ENCODE data around the gene FAM76B.

Gene FAM76B

DNA sequence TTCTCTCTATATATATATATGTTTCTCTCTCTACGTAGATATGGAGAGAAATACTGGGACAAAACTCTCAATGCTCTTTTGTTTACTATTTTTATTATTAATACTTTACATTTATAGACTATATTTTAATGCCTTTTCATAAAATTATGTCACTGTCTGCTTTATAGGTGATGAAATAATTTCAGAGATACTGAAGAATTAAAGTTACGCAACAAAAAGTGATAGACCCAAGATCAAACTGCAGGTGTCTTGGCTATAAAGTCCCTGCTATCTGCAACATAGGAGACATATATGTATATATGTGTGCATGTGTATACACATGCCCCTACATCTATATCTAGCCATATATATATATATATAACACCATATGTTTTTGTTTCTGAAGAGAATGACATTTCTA lies 60.8 kb downstream of the FAM76B start:
- H3K27ac ChIP-seq = no peak overlapping the region
- TF ChIP-seq CTCF (conservative IDR thresholded peaks at IDR 0.05) = no peak

- no peak for TF ChIP-seq CTCF (conservative IDR thresholded peaks at IDR 0.05)
- H3K27ac ChIP-seq = no peak overlapping the region
Observed at GRCh38 chr11:95728094-95728493, 61.5 kb downstream of the FAM76B start.

DNA sequence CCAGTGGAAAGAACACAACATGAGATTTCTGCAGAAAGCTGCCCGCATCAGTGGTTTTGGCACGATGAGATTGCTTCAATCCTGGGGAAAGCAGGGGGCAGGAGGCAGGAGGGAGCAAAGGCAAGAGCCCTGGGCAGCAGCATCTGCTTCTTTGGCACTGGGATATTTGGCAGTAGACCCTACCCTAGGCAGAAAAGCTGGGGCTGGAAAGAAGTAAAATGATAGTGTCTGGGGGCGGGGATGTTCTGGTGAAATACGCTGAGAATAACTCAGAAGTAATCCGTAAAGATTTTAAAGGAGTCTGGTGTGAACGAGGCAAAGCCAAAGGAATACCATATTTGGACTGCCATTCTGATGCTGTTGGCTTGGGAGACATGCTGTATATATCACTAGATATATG lies 62.0 kb downstream of the FAM76B start:
- no peak overlapping the region for H3K27ac ChIP-seq
- no peak for TF ChIP-seq CTCF (conservative IDR thresholded peaks at IDR 0.05)

DNA sequence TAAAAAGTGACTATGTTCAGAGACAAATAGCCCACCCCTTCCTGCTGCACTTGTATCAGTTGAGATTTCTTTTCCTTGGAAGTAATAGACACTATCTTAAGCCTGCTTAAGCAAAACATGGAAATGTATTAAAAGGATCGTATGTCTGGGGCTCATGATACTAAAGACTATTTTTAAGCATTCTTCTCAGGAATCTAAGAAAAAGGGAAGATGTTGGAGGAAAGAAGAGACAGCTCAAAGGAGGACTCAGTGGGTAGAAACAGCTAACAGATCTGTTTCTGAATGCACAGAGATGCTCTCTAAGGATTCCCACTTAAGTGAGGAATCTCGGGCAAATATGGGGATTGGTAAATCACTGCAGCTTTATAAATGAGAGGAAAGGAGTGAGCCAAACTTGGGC lies 62.5 kb downstream of the FAM76B start:
- TF ChIP-seq CTCF (conservative IDR thresholded peaks at IDR 0.05) = no peak
- no peak overlapping the region for H3K27ac ChIP-seq

GRCh38 chr11:95725196-95725595 lies 64.4 kb downstream of the FAM76B start:
- TF ChIP-seq CTCF (conservative IDR thresholded peaks at IDR 0.05) = no peak
- no peak overlapping the region for H3K27ac ChIP-seq

GRCh38 chr11:95723361-95723942 lies 66.1 kb downstream of the FAM76B start:
- TF ChIP-seq CTCF (conservative IDR thresholded peaks at IDR 0.05) = no peak
- no peak overlapping the region for H3K27ac ChIP-seq

DNA sequence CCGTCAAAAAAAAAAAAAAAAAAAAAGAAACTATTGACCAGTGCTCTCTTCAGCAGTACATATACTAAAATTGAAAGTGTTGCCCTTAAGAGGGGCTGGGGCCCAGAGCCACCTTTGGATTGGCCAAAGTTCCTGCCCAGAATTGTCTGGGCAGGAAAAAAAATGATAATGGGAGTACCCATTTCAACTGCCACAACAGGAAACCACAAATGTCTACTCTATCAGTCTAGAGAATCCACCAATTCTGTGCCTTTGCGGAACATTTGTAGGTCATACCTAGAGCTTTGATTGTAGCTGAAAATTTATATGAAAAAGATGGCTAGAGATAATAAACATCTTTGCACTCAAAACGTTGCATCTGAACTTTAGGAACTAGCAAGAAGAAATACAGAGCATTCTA lies 69.4 kb downstream of the FAM76B start:
- no peak for TF ChIP-seq CTCF (conservative IDR thresholded peaks at IDR 0.05)
- H3K27ac ChIP-seq = no peak overlapping the region
